Stimulated activated CD8-positive, alpha-beta memory T cell treated with anti-CD3 and anti-CD28 coated beads, Interleukin-12 subunit alpha, Interleukin-12 subunit beta, amount 100 ng/mL, for 4 hours (primary cell): Measurements from ENCODE around the gene DCST2.

Experiments
- DNase-seq: peaks from one replicate; pipeline ENCODE4 v3.0.0-alpha.2; 2020; ENCODE audit warnings: low read depth

Gene DCST2

DNA sequence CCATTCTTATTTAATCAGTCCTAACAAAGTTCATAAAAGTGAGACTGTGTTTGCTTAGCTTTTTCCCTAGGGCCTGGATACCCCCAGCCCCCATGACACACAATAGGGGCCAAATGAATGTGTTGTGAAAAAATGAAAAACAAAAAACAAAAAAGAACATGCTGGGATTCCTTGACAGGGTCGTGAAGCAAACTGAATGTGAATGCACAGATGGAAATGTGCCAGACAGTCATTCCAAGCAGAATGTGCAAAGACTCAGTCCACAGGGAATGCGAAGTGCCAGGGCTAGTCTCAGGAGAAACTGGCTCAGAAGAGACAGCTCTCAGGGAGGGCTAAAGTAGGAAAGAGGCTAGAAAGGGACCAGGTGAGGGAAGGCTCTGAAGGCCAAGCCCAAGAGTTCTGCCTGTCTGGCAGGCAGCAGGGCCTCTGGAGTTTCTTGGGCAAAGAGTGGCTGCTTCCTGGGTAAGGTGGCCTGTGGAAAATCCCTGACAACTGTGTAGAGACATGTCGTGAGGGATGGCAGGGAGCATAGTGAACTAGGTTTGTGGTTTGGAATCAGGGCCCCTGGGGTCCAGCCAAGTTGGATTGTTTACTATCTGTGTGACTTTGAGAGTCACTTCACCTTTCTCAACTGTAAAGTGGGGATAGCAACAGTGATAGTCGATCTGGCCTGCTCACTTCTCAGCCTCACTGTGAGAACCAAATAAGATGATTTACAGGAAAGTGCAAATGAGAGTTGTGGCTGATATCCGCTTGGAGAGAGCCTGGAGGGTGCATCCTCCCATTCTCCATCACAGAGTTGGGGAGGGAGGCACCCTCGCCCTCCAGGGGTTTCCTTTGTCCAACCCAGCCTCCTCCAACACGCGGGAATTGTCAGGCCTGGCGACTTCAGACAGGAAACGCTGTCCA is 16.3 kb upstream of the DCST2 start:
- DNase-seq = no peak

DNA sequence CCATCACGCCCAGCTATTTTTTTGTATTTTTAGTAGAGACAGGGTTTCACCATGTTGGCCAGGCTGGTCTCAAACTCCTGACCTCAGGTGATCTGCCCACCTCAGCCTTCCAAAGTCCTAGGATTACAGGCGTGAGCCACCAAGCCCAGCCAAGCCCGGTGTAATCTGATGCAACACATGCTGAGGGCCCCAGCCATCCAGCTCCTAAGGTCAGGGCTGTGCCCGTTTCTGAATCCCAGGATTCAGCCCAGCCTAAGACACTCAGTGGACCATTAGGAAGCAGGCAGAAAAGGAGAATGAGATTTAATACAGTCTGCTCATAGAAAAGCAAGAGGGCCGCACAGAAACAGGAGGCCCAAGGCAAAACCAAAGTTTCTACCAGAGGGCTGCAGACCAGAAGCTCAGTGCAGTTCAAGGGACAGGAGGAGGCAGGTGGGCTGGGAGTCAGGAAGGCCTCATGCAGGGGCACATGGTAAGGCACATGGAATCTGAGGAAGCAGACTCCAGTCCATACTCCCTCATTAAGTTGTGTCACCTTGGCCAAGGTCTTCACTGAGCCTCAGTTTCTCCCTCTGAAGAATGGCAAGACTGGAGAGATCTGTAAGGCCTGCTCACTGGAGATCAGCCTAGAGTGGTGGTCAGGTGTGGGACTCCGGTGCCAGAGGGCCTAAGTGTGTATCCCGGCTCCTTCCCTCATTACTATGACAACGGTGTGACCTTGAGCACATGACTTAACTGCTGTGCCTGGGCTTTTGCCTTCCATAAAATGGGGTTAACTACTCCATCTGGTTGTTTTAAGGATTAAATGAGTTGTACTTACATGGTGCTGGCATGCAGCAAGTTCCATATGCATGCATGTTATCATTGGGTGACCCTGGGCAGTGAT is 15.1 kb upstream of the DCST2 start:
- DNase-seq = no peak

DNA sequence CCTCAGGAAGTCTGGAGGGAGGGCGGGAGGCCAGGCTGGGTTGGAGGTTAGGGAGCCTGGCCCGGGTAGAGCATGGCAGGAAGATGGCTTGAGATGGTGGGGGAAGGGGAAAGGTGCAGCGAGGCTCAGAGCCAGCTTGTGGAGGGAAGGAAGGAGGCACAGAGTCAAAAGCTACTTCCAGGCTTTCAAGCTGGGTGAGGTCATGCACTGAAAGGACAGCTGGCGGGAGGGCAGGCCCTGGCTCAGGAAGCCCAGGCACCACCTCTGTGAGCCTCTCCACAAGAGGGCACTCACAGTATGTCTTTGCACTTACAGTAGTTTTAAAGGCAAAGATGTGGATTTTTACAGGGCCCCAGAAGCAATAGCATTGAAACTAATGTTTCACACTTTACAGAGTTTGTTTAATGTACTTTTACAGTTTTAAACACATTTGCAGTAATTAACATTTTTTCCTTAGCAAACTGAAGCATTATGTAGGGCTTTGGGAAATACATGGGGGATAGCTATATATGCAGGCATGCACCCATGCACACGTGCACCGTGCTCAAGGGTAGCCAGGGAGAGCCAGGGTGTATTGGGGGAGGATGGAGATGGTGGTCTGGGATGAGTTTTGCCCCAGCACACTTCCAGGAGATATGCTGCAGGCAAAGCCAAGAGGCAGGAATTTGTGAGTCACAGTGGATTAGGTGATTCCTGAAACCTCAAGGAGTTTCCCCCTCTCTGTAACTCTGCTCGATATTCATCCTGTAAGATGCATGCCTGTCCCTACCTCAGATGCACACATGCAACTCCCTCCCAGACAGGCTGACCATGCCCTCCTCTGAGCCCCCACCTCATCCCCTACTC is 11.5 kb upstream of the DCST2 start:
- DNase-seq = peak; percentile 25

DNA sequence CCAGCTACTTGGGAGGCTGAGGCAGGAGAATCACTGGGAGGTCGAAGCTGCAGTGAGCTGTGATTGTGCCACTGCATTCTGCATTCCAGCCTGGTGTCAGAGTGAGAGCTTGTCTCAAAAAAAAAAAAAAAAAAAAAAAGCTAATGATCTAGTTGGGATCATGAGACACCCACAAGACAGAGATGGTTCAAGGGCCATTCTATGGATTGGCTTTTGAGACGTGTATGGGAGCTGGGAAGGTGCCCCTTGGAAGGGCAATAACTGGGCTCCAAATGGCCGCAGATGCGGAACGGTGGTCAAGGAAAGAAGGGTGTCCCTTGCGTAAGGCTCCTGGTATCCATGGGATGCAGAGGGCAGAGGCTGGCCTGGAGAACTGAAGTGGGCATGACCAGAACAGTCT is 10.8 kb upstream of the DCST2 start:
- DNase-seq = no peak

DNA sequence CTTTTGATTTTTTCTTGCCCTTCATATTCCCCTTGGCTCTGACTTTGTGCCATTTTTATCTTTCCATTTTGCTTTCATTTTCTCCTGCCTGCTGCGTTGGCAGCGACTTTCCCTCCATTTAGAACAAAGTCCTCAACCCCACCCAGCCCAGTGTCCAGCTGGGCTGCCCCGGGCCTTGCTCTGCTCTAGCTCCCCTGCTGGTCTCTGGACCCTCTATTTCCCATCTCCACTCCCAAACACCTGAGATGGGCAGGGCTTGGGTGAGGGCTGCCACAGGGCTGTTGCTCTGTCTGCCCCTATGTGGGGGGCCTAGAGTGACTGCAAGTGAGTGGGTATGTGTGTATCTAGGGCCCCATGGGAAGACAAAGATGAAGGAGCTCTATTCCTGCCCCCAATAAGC is 10.2 kb upstream of the DCST2 start:
- DNase-seq = no peak

DNA sequence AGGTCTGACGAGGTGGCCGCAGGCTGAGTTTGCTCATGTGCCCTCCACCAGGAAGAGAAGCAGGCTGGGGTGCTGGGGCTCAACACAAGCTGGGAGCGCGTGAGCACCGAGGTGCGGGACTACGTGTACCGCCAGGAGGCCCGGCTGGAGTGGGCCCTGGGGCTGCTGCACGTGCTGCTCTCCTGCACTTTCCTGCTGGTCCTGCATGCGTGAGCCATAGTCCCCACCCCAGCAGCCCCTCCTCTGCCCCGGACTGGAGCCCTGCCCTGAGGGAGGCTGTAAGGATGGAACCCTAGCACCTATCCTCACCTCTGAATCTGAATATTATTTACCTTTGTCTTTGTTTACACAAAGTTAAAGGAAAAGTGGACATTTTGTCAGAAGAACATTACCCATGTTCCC is 9.7 kb upstream of the DCST2 start:
- DNase-seq = no peak

DNA sequence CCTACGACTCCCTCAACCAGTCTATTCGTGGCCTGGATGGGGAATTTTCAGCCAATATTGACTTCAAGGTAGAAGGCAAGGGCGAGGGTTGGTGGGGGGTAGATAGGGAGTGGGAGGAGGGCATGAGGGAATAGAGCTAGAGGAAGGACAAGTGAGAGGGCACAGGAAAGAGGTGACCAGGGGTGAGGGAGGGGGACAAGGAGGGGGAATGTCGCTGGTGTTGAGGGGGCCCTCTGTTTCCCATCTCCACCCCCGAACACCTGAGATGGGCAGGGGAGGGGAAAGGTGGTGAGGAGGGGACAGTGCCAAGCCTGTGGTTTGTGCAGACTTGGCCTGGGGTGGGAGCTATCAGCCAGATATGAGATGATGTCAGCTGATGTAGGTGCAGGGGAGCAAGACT is 9.2 kb upstream of the DCST2 start:
- DNase-seq = no peak

DNA sequence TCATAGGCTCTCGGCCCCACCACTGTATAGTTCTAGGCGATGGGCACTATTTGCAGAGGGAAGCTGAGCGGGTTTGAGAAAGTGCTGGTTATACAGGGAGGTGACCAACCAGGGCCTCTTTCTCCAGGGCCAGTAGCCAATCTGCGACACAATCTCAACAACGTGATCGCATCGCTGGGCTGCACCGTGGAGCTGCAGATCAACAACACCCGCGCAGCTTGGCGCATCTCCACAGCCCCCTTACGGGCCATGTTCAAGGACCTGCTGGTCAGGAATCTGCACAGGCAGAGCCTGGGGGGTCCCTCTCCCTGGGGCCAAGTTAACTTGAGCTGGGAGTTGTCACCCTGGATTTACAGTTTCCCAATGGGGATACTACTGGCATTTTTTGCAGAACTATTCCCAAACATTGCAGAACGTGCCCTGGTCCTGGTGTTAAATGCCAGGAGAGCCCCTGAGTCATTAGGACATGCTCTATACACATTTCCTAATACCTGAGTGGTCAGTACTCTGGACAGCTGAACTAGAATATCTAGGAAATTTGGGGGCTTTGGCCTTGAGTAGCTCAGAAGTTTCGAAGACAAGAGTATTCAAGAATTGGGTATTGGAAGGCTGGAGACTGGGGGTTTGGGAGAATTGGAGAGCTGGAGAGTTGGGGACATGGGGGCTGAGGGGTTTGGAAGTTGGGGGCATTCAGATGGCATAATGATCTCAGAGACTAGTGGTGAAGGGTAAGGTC is 6.9 kb upstream of the DCST2 start:
- no peak for DNase-seq

DNA sequence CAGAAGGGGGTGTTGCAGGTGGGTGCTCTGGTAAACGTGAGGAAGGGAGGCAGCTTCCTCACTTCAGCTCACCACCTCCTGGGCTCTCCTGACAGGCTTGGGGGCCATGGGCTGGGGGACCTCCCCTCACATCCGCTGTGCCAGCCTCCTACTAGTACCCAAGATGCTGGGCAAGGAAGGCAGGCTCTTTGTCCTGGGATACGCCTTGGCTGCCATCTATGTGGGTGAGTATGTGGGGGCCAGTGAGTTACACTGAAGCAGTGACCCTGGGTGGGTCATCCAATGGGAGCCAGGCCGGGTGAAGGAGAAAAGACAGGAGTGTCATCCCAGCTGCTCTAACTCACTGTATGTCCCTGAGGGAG is 5.7 kb upstream of the DCST2 start:
- DNase-seq = no peak

DNA sequence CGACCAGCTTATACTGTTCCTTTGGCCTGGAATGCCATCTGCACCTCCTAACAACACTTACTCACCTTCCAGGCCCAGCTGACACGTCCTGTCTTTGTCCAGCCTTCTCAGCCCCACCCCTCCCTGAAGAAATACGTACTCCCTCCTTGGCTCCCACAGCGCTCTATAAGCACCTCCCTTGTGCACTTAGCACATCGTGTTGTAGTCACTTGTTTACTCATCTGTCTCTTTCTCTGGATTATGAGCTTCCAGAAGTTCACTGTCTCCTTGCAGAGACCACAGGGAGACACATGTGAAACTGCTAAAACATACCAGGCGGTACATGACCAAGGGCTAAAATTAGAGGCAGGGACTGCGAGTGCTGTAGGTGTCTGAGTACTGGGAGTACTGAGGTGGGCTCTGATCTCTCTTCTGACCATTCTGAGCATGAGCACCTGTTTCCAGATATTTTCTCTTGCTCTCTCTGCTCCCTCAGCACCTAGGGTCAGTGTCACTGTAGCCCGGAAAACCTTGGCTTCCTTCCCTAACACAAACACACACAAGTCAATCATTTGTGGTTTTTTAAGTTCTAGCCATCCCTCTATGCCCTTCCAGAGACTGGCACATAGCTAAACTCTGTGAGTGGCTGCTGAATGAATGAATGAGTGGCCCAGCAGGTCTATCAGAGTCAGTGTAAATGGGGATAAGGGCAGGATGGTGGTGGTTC is 5.2 kb upstream of the DCST2 start:
- DNase-seq = no peak

DNA sequence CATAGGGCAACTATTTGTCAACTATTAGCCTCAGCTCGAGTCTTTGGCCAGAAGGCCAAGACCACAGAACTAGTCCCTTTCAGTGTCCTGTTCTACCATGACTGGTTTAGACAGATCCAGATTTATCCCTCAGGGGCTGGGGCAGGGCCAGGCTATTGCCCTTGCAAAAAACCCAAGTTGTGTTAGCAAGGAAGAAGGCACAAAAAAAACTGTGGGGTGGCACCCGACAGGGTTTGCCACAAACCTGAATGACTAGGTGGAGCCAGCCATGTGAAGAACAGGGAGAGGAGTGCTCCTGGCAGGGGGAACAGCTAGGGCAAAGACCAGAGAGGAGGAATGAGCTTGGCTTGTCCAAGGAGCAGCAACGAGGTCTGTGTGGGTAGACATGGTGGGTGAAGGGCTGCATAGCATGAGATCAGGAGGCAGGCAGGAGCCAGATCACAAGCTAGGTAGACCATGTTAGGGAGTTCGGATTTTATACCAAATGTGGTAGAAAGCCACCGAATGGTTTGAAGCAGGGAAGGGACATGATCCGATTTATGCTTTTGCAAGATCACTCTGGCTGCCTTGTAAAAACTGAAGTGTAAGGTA is 4.4 kb upstream of the DCST2 start:
- no peak for DNase-seq

DNA sequence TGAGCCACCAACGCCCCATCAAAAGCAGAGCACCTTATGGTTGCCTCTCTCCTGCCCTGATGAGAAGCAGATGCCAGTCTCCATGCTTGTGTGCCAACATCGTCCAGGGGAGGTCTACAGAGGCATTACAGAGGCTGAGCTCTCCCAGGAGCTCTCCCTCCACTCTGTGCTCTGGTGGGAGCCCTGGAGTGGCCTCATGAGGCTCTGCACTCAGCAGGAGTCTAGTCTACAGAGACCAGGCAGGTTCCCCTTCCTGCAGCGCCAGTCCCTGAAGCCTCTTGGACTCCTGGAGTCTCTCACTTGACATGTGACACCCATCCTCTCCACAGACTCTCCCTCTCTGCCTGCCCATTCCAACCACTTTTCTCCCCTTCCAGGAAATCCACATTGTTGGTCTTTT is 3.5 kb upstream of the DCST2 start:
- DNase-seq = no peak

DNA sequence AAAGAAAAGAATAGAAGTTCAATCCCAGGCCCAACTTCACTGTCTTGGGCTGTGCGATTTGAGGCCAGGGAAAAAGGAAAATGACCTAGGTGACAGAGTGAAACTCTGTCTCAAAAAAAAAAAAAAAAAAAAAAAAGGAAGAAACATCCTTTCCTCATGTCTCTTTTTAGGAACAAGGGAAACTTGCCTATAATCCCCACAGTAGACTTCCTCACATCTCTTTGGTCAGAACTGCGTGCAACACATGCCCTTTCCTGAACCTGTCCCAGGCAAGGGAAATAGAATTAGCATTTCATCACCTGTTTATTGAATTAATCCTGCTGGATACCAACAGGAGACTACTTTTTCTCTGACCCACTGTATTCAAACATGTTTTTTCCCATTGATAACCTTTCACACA is 2.4 kb upstream of the DCST2 start:
- DNase-seq = no peak

DNA sequence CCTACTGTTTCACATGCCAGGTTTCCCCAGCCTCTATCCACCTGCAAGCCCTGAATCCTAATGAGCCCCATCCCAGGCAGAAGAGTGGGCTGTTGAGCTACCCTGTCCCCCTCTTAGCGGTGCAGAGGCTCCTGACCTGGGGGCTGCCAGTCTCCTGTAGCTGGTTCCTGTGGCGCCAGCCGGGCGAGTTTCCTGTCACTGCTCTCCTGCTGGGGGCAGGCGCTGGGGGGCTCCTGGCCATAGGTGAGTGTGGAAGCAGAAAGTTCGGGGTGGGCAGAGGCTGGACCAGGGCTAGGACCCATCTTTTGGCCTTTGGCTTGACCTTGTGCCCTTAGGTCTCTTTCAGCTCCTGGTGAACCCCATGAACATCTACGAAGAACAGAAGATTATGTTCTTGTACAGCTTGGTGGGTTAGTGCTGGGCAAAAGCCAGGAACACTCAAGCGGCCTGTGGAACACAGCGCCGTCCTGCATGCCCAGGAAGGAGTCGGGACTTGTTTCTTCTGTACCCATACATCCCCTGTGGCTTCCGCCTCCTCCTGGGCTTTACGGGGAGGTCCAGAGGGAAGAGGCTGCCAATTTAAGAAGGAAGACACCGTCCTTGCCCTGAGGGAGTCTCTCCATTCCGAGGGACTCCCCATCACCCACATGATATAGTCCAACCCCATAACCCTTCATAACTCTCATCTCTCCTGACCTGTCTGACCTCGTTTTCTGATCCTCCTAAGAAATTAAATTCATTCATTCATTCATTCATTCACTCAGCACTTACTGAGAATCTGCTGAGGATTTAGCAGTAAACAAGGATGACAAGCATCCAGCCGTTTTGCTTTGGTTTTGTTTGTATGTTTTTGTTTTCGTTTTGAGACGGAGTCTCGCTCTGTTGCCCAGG is 982 bp upstream of the DCST2 start:
- no peak for DNase-seq

DNA sequence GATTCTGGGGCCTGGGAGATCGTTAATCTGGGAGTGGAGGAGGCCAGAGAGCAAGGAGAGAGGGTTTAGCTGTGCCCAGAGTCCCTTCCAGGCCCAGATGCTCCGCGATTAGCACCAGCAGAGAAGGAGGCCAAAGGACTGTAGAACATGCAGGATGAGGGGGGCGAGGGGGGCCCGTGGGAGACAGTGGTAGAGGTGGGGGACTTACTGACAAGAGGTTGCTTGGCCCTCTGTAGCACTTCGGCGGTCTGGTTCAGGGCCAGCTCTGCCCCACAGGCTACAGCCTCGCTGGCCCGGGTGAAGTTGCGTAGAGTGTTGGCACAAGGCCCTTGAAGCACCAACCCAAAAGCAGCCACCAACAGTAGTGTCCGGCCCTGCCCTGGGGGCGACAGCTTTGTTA is 695 bp downstream of the DCST2 start:
- DNase-seq = no peak

DNA sequence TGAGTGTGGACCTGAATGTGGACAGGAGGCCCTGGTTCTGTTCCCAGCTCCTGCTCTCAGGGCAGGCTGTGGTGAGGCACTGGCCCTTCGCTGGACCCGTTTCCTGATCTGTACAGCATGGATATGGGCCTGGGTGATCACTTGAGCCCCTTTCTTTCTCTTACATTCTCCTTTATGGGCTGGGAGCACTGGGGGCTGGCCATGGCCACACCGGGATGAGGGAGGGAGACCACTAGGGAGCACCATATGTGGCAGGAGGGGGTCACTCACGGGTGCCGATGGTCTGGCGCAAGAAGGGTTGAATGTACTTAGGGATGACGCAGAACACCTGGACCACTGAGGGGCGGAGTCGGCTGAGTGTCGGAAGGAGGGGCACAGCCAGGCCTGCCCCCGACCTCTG is 2.7 kb downstream of the DCST2 start:
- DNase-seq = no peak

DNA sequence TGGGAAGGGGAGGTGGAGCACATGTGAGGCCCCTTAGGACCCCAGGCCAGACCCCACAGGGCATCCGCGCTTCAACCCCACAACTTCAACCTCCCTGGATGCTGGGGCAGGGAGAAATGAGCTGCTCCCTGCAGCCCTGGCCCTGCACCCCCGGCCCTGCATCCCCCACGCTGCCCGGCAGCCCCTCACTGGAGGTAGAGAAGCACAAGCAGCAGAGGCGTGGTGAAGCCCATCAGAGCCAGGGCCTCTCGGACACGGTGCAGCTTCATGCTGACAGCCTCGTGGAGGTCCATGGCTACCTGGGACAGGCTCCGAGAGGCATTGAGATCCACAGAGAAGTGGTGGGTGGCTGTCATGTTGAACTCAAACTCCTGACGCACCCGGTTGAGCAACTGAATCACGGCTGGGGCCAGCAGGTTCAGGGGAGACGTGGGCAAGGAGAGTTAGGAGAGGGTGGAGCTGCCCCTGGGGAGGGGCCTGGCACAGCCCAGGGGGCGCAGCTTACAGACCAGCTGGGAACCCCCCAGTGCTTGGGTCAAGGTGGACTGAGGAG is 3.3 kb downstream of the DCST2 start:
- no peak for DNase-seq

DNA sequence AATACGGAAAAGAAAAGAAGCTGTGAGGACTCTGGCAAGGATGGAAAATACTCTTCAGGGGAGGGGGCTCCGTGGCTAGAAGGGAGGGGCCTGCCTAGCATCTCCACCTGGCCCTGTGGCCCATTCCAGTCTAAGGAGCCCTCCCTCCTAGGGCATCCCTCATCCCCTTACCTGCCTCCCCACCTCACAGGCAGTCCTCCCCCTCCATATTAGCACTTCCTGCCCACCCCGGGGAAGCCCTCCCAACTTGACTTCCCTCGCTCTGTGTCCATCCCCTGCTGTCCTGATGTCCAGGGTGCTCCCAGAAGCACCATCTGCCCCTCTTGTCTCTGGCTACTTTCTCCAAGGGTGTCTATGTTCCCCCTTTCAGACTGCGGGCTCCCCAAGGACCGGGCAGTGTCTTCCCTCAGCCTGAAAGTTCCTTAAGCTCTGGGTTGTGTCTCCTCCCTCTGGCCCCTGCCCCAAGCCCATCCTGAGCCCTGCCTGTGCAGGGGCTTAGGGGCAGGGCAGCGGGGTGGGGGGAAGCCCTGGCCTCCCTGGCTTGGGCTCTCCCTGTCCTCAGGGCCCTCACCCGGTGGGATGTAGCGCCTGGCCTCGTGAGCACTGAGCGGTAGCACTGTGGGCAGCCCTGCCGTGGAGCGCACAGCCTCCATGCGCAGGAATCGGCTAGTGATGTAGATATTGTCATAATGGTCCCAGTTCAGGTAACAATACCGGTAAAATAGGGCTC is 3.9 kb downstream of the DCST2 start:
- no peak for DNase-seq

DNA sequence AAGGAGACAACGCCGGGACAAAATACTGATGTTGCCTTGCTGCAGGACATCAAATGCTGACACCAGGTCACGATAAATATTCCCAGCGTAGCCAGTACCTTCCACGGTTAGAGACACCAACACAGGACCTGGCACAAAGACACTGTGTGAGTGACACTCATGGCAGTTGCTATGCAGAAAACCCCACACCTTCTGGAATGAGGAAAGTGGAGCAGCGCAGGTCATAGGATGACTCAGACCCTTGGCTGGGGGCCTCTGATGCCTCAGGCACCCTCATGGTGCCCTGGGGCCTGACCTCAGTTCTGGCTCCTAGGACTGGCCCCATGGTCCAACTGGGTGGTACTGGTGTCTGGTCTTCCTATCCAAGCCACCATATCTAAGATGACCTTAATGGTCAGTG is 7.0 kb downstream of the DCST2 start:
- no peak for DNase-seq
